ENCODE results near the gene FNDC3B.

Gene FNDC3B

GRCh38 chr3:172140499-172141391 lies 101.4 kb downstream of the FNDC3B start (continued):
- TF ChIP-seq ZBTB49 (tag by site-specific recombination; IDR thresholded peaks at IDR 0.05; ENCODE audit: low read depth) (no peak), SCRT1 (tag by site-specific recombination; IDR thresholded peaks at IDR 0.05; ENCODE audit: borderline replicate concordance) (peak; percentile 73; the same call in 1 of the 2 replicates), ZFP69B (tag by site-specific recombination; IDR thresholded peaks at IDR 0.05) (peak; percentile 80), ZFP3 (tag by site-specific recombination; IDR thresholded peaks at IDR 0.05; ENCODE audit: low read depth) (no peak), SALL2 (tag by site-specific recombination; IDR thresholded peaks at IDR 0.05; ENCODE audit: borderline replicate concordance) (no peak), ZNF747 (tag by site-specific recombination; IDR thresholded peaks at IDR 0.05) (no peak), ZNF350 (tag by site-specific recombination; IDR thresholded peaks at IDR 0.05) (no peak), ZNF571 (tag by site-specific recombination; IDR thresholded peaks at IDR 0.05) (no peak), ZXDB (tag by site-specific recombination; IDR thresholded peaks at IDR 0.05) (peak; percentile 95), ZNF169 (tag by site-specific recombination; IDR thresholded peaks at IDR 0.05) (no peak), ZNF488 (tag by site-specific recombination; IDR thresholded peaks at IDR 0.05) (0 out of 2 replicates have a peak, but pooled peaks have one; percentile 61), ZNF324 (tag by site-specific recombination; IDR thresholded peaks at IDR 0.05) (peak; percentile 29; the same call in 1 of the 2 replicates), ZNF18 (tag by site-specific recombination; IDR thresholded peaks at IDR 0.05) (peak; percentile 95), ZSCAN18 (tag by site-specific recombination; IDR thresholded peaks at IDR 0.05) (no peak), ZNF157 (tag by site-specific recombination; IDR thresholded peaks at IDR 0.05) (no peak), ZBTB8A (tag by site-specific recombination; IDR thresholded peaks at IDR 0.05) (no peak; the same call in 1 of the 2 replicates), ZNF514 (tag by site-specific recombination; IDR thresholded peaks at IDR 0.05) (no peak), ZNF701 (tag by site-specific recombination; IDR thresholded peaks at IDR 0.05) (no peak), BCL11A (tag by site-specific recombination; IDR thresholded peaks at IDR 0.05; ENCODE audit: low read depth) (peak; percentile 53), ZFHX2 (tag by site-specific recombination; conservative IDR thresholded peaks at IDR 0.05) (no peak), ZNF843 (tag by site-specific recombination; IDR thresholded peaks at IDR 0.05) (peak; percentile 97), ZBTB1 (tag by site-specific recombination; IDR thresholded peaks at IDR 0.05) (peak; percentile 78; the same call in 1 of the 2 replicates), GLIS1 (tag by site-specific recombination; IDR thresholded peaks at IDR 0.05) (peak; percentile 56), ZNF335 (tag by site-specific recombination; conservative IDR thresholded peaks at IDR 0.05) (peak; percentile 25; the same call in 1 of the 2 replicates), ZNF423 (tag by site-specific recombination; IDR thresholded peaks at IDR 0.05) (no peak), ZBTB11 (tag by site-specific recombination; conservative IDR thresholded peaks at IDR 0.05; ENCODE audit: low read depth) (no peak), ZNF37A (tag by site-specific recombination; IDR thresholded peaks at IDR 0.05) (no peak), ZNF639 (tag by site-specific recombination; IDR thresholded peaks at IDR 0.05) (peak; percentile 97), WT1 (tag by site-specific recombination; IDR thresholded peaks at IDR 0.05) (peak; percentile 91)
